GM20431 (cell line): ENCODE measurements around the gene PEA15.

Experiments
- in situ Hi-C: fragments of 300-500 bp; cut with MseI, MboI; formaldehyde crosslinking; loops from one replicate; pipeline ENCODE4 v1.15.0; 2020; ENCODE audit warnings: low sequenced_read_pairs; ENCODE audit not compliant: unreplicated experiment

PEA15 gene

DNA sequence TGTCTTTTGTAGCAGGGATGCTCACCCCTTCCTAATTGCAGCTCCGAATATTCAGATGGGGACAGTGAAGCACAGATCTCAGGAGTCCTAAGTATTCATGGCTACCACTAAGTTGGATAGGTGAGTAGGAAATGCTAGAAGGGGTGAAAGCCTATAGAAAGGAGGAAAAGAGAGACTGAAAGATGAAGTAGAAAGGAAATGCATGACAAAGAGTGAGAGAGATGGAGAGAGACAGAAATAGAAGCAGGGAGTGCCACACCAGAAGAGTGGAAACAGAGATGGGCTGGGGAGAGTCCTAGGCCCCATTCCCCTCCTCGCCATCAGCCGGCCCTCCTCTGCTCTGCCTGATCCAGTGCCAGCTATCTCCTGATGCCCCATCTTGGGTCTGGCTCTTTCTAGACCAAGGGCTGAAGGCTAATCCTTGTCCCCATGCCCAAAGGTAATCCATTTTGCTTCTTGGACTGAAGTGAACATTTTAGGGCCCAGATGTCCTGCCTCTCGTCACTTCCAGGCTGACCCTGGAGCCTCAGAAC, 2.0 kb downstream of the PEA15 start:
- in situ Hi-C loops, result no loop called here

DNA sequence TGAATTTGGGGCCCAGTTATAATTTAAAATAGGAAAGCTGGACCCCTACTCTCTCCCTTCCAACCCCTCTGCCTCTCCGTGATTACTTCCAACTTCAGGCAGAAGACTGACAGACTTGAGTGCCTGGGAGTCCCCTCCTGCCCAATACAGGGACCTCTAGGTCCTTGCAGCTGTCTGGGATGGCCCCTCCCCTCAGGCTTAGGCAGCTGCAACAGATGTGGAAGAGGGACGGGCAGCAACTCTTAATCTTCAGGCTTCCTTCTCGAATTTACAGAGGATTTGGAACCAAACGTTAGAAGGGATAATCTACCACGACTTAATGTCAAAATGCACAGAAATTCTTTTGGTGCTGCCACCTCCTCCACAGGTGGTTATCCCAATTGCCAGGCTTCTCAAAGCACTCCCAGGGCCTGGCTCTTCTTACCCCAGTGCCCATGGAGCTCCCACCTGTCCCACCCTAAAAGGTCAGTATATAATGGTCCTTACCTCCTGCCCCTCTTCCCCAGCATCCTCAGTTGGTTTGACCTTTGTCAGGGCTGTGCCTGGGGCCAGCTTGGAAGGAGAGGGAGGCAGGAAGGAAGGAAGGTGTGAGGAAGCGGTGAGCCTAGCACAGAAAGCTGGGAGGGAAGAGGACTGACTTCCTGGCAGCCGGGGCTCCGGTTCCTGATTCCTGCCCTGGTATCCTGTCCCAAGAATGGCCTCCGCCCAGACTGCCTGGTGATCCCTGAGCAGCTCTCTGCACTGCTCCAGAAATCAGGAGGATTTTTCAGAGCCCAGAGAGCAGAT, 2.8 kb downstream of the PEA15 start:
- in situ Hi-C loops, result no loop called here

GRCh38 chr1:160208557-160209320, 3.6 kb downstream of the PEA15 start:
- in situ Hi-C loops, result no loop called here

DNA sequence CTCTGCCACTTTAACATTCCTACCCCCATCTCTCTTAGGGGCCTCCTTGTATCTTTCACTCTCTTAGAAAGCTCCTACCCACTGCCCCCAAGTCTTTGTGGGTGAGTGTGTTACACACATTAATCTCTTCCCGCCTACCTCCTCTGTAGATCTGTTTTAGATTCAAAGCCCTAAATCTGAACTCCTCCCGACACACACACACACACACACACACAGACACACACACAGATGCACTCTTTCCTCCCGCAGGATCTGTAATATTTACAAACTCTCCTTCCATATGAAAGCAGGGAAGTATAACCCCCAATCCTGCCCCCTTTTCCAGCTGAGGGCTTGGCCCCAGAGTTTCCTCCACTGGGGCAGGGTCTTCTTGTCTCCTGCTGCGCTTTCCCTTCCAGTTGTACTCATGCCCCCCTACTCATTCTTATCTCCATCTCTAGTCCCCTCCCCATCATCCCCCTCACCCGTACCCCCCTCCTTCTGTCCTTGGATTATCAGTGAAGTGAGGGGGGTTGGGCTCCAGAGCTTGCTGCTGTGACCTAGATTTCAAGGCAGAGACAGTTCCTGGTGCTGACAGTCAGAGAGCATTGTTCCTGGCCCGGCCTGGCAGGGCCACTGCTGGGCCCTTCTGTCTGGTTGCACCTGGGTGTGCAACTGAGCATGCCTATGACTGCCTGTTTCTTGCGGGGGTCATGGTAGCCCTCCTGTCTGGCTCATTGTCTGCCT, 4.3 kb downstream of the PEA15 start:
- in situ Hi-C loops, result no loop called here

DNA sequence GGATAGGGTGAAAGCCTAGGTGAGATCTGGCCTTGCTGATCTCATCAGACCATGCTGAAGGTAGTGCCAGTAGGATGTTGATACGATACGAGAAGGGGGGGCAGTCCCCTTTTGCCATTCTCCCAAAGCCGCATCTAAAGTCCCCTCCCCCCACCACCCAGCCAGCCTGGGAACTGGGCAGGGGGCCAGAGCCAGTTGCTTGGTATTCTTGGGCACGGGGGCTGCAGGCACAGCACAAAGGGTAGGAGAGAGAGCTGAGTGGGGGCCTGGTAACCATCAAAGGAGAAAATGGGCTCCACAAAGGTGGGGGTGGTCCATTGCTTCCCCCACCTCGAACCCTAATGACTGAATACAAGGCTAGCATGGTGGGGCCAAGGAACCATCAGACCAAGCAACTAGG, 5.4 kb downstream of the PEA15 start:
- in situ Hi-C loops, result no loop called here

GRCh38 chr1:160211046-160211790, 6.0 kb downstream of the PEA15 start:
- in situ Hi-C loops, result no loop called here

DNA sequence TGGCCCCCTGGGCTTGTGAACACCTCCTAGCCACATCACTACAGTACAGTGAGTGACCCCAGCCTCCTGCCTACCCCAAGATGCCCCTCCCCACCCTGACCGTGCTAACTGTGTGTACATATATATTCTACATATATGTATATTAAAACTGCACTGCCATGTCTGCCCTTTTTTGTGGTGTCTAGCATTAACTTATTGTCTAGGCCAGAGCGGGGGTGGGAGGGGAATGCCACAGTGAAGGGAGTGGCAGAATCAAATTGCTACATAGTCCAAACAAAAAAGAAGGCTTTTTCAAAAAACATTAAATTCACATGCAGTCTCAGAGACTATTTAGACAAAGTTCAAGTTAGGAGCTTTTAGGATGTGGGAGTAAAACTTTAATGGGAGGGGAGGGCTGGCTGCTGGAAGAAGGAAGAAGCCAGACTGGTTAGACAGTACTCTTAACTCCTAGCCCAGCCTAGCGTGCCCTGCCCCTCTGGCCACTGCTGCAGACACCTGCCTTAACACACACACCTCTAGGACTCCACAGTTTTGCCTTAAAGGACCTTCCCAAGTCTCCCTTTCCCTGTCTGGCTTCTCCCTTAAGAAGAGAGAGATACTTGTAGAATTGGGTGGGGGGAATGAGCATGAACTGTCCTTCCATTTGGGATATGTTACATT, 9.4 kb downstream of the PEA15 start:
- in situ Hi-C loops, result no loop called here

- in situ Hi-C loops, result no loop called here
Measured at GRCh38 chr1:160216301-160216700, 11.1 kb downstream of the PEA15 start.

DNA sequence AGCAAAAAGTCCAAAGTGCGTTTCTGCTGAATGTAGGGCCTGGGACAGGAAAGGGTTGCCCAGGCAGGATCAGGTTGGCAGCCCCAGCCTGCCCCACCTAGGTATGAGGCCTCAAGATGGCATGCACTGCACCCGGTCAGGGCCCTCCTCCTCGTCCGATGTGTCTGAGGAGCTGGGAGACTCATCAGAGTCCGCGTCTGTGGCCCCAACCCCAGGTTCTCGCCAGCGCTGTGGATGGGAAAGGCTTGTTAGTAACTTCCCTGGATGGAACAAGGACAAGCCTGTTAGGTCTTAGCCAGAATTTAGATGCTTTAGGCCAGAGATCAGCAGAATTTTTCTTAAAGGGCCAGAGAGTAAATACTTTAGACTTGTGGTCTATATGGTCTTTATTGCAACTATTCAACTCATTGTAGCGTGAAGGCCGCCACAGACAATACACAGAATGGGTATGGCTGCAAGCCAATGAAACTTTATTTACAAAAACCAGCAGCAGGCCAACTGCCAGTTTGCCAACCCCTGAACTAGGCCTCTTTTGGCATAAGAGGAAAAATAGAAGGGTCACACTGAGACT, 12.4 kb downstream of the PEA15 start:
- in situ Hi-C loops, result no loop called here

GRCh38 chr1:160219062-160219929, 14.1 kb downstream of the PEA15 start:
- in situ Hi-C loops, result no loop called here

GRCh38 chr1:160220301-160220700, 15.1 kb downstream of the PEA15 start:
- in situ Hi-C loops, result no loop called here

DNA sequence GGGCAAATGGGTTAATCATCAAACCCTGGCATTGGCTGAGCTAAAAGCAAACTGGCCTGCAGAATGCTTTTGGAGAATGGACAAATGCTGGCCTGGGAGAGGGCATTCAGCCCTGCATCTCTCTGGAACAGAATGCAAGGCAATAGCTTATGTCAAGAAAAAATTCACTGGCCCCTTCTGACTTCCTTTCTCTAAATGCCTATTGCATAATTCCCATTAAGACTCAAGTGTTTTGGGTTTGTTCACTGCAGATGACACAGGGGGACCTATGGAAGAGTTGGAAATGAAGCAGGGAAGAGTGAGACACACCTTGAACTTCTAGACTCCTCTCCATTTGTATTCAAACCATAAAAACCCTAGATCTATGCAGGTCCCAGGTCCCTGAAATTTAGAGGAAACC, 15.9 kb downstream of the PEA15 start:
- in situ Hi-C loops, result no loop called here

- in situ Hi-C loops, result no loop called here
Measured at GRCh38 chr1:160222546-160222945, 17.4 kb downstream of the PEA15 start.

DNA sequence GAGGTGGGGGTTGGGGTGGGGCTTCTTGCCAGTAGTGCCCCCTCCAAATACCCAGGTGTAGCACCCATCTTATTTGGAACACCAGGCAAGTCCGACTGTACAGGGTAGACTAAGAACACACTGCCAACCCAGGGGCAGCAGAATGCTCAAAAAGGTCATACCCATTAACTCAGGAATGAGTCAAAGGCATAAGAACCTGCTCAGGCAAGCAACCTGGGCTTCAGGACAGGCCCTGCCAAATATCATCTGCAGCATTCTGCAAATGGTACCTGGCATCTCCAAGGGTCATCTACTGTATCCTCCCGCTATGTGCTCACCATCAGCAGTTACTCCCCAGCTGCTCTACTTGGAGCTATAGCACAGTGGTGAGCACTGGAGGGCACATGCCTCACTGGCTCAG, 19.4 kb downstream of the PEA15 start:
- in situ Hi-C loops, result no loop called here

- in situ Hi-C loops, result no loop called here
Measured at GRCh38 chr1:160225345-160225744, 20.2 kb downstream of the PEA15 start.

GRCh38 chr1:160226623-160227022, 21.4 kb downstream of the PEA15 start:
- in situ Hi-C loops, result no loop called here

GRCh38 chr1:160227034-160227433, 21.9 kb downstream of the PEA15 start:
- in situ Hi-C loops, result no loop called here

GRCh38 chr1:160227561-160227960, 22.4 kb downstream of the PEA15 start:
- in situ Hi-C loops, result no loop called here
